Measurements from ENCODE around the gene STXBP5.

Gene STXBP5

DNA sequence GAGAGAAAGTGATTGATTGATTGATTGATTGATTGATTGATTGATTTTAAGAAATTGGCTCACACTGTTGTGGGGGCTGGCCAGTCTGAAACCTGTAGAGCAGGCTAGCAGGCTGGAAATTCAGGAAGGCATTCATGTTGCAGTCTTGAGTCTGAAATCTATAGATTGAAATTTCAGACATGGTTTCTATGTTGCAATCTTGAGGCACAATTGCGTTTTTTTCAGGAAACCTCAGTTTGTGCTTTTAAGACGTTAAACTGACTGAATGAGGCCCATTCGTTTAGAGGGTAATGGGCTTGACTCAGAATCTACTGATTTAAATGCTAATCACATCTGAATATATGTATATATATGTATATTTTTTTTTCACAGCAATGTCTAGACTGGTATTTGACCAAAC, 106.3 kb downstream of the STXBP5 start:
- Histone ChIP-seq H3K4me1 (ENCODE audit: insufficient read depth, low read length, severe bottlenecking) (no peaks in the 10 kb centered on the region), H3K79me2 (ENCODE audit: insufficient read depth, low read length) (no peaks in the 10 kb centered on the region), H3K27ac (ENCODE audit: low read depth, low read length, poor library complexity, severe bottlenecking) (no peak overlapping the region), H3F3A (ENCODE audit: insufficient read depth, low read length) (no peaks in the 10 kb centered on the region), H4K20me1 (ENCODE audit: insufficient read depth, low read length) (no peaks in the 10 kb centered on the region), H3K4me3 (ENCODE audit: low read depth, low read length, poor library complexity, severe bottlenecking) (no peak overlapping the region), H3K9ac (ENCODE audit: low read length) (no peak overlapping the region), H3K9me3 (ENCODE audit: low read length) (no peaks in the 10 kb centered on the region), H3K9me2 (ENCODE audit: low read depth, low read length) (no peaks in the 10 kb centered on the region), H3K4me2 (ENCODE audit: low read length) (no peak overlapping the region), H3K36me3 (ENCODE audit: insufficient read depth, low read length) (peaks cover 3% of the 10 kb centered on the region; the same call in 1 of the 2 replicates), H3K27me3 (ENCODE audit: insufficient read depth, low read length) (no peaks in the 10 kb centered on the region), H2AFZ (ENCODE audit: low read length) (no peak overlapping the region)
- TF ChIP-seq, protein P1, sequence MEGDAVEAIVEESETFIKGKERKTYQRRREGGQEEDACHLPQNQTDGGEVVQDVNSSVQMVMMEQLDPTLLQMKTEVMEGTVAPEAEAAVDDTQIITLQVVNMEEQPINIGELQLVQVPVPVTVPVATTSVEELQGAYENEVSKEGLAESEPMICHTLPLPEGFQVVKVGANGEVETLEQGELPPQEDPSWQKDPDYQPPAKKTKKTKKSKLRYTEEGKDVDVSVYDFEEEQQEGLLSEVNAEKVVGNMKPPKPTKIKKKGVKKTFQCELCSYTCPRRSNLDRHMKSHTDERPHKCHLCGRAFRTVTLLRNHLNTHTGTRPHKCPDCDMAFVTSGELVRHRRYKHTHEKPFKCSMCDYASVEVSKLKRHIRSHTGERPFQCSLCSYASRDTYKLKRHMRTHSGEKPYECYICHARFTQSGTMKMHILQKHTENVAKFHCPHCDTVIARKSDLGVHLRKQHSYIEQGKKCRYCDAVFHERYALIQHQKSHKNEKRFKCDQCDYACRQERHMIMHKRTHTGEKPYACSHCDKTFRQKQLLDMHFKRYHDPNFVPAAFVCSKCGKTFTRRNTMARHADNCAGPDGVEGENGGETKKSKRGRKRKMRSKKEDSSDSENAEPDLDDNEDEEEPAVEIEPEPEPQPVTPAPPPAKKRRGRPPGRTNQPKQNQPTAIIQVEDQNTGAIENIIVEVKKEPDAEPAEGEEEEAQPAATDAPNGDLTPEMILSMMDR (IDR thresholded peaks at IDR 0.05; ENCODE audit: low read length) = no peak
- no peak for TF ChIP-seq EZH2 (IDR thresholded peaks at IDR 0.05; ENCODE audit: borderline replicate concordance, low read length)

DNA sequence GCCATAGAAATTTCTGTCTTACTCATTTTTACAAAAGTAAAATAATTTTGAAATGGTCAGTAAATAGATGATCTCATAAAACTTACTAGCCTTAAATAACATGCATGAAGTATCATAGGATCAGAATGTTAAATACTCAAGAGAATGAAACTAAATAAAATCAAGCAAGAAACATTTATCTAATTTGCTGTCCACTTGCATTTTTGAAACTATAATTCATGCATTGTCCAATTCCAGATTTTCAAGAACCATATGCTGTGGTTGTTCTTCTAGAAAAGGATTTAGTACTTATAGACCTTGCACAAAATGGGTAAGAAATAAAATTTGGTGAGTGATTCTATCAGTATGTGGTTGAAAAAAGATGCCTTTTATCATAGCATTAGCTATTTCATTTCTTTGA, 107.0 kb downstream of the STXBP5 start:
- Histone ChIP-seq H3K9ac (ENCODE audit: low read length) (no peak overlapping the region), H3K9me3 (ENCODE audit: low read length) (no peaks in the 10 kb centered on the region), H3K36me3 (ENCODE audit: insufficient read depth, low read length) (peaks cover 7% of the 10 kb centered on the region; the same call in 1 of the 2 replicates), H3K79me2 (ENCODE audit: insufficient read depth, low read length) (no peaks in the 10 kb centered on the region), H3K9me2 (ENCODE audit: low read depth, low read length) (no peaks in the 10 kb centered on the region), H3K4me2 (ENCODE audit: low read length) (no peak overlapping the region), H2AFZ (ENCODE audit: low read length) (no peak overlapping the region), H3K27ac (ENCODE audit: low read depth, low read length, poor library complexity, severe bottlenecking) (no peak overlapping the region), H3K27me3 (ENCODE audit: insufficient read depth, low read length) (no peaks in the 10 kb centered on the region), H4K20me1 (ENCODE audit: insufficient read depth, low read length) (no peaks in the 10 kb centered on the region), H3K4me1 (ENCODE audit: insufficient read depth, low read length, severe bottlenecking) (no peaks in the 10 kb centered on the region), H3K4me3 (ENCODE audit: low read depth, low read length, poor library complexity, severe bottlenecking) (no peak overlapping the region), H3F3A (ENCODE audit: insufficient read depth, low read length) (no peaks in the 10 kb centered on the region)
- TF ChIP-seq EZH2 (IDR thresholded peaks at IDR 0.05; ENCODE audit: borderline replicate concordance, low read length) = no peak
- TF ChIP-seq, protein P1 (IDR thresholded peaks at IDR 0.05; ENCODE audit: low read length) = no peak

DNA sequence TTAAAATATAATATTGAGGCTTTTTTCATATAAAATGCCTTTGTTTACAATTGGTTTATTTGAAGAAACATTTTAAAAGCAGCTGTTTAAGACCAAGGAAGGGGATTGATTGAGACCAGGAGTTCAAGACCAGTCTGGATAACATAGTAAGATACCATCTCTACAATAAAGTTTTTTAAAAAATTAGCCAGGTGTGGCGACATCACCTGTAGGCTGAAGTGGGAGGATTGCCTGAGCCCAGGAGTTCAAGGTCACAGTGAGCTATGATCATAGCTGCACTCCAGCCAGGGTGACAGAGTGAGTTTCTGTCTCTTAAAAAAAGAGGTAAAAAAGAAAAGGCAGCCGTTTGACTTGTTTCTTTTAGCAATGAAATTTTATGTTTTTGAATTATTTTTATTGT, 117.0 kb downstream of the STXBP5 start:
- TF ChIP-seq, protein P1 (IDR thresholded peaks at IDR 0.05; ENCODE audit: low read length) = no peak
- no peak for TF ChIP-seq EZH2 (IDR thresholded peaks at IDR 0.05; ENCODE audit: borderline replicate concordance, low read length)
- no peak overlapping the region for H3K4me3 ChIP-seq (ENCODE audit: low read depth, low read length, poor library complexity, severe bottlenecking)
- no peak overlapping the region for H3K9ac ChIP-seq (ENCODE audit: low read length)
- H3F3A ChIP-seq (ENCODE audit: insufficient read depth, low read length) = no peaks in the 10 kb centered on the region
- no peaks in the 10 kb centered on the region for H3K27me3 ChIP-seq (ENCODE audit: insufficient read depth, low read length)
- no peak overlapping the region for H3K27ac ChIP-seq (ENCODE audit: low read depth, low read length, poor library complexity, severe bottlenecking)
- H3K9me3 ChIP-seq (ENCODE audit: low read length) = no peaks in the 10 kb centered on the region
- H3K9me2 ChIP-seq (ENCODE audit: low read depth, low read length) = no peaks in the 10 kb centered on the region
- no peak overlapping the region for H3K4me2 ChIP-seq (ENCODE audit: low read length)
- no peaks in the 10 kb centered on the region for H4K20me1 ChIP-seq (ENCODE audit: insufficient read depth, low read length)
- H2AFZ ChIP-seq (ENCODE audit: low read length) = no peak overlapping the region
- H3K79me2 ChIP-seq (ENCODE audit: insufficient read depth, low read length) = no peaks in the 10 kb centered on the region
- H3K4me1 ChIP-seq (ENCODE audit: insufficient read depth, low read length, severe bottlenecking) = peaks cover 16% of the 10 kb centered on the region
- H3K36me3 ChIP-seq (ENCODE audit: insufficient read depth, low read length) = peaks cover 7% of the 10 kb centered on the region; the same call in 1 of the 2 replicates
